ENCODE measurements around the gene SUB1.
A peak's percentile ranks its signal among the peaks of the same experiment; 100 is the strongest.
"Not testable (repeated sequence)": the region's sequence is repeated elsewhere in the genome, so short reads cannot be mapped to it uniquely, and the experiment has no call there.

The SUB1 gene

DNA sequence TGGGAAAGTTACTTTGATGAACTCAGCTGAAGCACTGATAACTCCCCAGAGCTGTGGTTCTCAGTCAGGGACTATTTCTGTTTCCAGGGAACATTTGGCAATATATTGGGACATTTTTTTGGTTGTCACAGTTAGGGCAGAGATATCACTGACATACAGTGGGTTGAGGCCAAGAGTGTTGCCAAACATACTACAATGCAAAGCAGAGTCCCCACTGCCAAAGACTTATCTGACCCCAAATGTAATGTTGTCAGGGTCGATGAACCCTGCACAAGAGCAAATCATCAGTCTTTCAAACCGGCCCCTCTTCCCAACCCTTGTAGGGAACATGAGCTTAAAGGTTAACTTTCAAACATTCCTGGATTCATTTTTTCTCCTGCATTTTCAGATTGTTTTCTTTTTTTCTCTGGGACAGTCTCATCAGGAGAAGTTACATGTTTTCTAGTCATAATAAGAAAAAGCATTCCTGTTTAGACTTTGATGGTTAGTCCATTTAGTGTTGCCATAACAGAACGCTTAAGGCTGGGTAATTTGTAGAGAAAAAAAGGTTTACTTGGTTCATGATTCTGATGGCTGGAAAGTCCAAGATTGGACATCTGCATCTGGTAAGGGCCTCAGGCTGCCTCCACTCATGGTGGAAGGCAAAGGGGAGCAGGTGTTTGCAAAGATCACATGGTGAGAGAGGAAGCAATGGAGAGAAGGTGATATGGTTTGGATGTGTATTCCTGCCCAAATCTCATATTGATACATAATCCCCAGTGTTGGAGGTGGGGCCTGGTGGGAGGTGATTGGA lies 18.8 kb upstream of the SUB1 start:
- no peak for DNase-seq

DNA sequence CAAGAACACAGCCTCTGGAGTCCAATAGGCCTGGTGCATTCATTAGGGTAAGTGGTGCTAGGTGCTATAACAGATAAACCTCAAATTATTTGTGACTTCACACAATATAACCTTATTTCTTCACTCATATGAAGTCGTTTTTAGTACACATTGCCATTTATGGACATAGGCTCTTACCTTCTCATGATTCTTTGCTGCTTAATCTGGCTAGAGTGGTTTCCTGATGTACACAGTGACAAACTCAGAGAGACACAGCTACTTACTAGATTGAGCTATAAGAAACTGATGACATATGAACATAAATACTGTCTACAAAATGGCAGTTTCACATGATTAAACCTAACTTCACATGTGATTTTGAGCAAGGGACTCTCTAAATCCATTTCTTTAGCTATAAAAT lies 14.2 kb upstream of the SUB1 start:
- no peak for DNase-seq

DNA sequence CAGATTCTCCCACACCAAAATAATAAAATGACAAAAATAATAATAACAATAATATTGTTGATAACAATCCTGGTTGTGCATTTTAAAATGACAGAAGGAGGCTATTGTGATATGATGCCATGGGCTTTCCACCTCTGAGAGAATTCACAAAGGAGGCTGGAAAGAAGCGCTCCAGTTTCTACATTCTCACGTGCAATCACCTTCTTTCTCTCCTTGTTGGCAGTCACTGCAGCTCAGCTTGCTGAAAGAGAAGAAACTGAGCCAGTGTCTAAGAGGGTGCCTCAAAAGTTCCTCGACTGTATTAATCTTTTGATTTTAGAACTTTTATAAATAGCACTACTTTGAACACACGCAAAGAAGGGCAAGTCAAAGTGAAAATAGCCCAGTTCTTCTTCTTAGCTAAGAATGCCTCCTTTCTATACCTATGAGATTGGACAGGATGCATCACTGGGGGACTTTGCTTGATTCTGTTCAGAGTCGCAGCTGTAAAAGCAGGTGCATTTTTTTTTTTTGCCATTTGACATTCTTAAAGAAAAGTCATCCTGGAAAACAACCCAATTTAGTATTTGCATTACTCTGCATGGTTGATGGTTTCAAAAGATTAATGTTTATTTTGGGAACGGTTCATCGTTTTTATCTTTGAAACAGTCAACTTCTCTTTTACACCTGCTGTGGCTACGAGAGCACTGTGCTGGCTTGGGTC lies 12.4 kb upstream of the SUB1 start:
- DNase-seq = no peak

DNA sequence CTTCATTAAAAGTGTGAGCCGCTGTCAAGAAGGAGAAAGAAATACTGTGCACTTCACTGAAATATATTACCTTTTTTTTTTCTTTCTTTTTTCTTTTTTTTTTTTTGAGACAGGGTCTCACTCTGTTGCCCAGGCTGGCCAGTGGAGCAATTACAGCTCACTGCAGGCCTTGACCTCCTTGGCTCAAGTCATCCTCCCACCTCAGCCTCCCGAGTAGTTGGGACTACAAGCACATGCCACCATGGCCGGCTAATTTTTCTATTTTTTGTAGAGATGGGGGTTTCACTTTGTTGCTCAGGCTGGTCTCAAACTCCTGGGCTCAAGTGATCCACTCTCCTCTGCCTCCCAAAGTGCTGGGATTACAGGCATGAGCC lies 11.9 kb upstream of the SUB1 start:
- DNase-seq = not testable (repeated sequence)

DNA sequence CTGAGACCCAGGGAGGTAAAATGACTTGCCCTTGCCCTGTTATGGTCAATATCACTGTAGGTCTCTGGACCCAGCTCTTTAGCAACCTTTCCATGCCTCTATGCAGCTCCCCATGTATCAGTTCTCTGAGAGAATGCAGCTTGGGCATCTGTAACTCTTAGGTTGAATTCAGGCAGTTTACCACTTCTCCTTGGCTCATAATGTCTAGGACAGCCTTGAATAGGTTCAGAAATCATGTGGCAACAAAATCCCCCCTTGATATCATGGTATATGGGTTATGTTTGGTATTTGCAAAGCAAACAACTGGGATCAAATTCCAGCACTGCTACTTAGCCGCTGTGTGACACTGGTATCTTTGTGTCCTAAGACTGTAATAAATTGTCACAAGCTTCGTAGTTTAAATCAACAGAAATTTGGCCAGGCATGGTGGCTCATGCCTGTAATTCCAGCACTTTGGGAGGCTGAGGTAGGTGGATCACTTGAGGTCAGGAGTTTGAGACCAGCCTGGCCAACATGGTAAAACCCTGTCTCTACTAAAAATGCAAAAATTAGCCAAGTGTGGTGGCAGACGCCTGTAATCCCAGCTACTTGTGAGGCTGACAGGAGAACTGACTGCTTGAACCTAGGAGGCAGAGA lies 10.7 kb upstream of the SUB1 start:
- DNase-seq = no peak

DNA sequence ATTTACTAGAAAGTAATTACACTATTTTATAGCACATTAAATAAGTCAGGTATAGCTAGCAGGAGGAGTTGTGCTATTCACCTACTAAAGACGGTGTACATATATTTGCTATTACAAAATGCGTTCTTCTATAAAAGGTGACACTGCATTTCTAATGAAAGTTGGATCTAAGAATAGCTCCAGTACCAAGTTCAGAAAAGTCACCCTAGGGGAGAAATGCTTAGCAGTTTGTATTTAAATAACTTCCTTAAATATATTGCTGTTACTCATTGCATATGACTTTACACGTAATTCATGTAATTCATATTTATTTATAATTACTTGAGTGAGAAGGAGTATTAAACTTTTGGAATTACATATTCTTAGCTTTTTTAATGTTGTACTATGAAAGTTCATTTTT lies 7.0 kb upstream of the SUB1 start:
- no peak for DNase-seq

DNA sequence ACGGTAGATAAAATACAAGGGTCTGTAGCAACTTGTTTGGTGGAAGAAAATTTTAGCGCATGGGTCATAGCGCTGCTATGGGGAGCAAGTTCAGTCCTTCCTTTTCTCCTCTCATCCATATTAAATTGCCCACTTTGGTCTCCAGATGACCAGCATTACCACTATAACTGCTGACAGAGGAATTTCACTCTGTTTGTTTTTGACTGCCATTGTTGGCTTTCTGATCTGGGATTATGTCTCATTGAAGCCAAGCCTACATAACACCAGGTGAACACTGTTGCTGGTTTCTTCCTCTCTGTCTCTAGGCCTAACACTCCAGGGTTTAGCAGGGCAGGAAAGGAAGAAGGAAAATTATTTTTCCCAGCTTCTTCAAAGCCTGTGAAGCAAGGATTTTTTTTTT lies 6.6 kb upstream of the SUB1 start:
- DNase-seq = no peak

DNA sequence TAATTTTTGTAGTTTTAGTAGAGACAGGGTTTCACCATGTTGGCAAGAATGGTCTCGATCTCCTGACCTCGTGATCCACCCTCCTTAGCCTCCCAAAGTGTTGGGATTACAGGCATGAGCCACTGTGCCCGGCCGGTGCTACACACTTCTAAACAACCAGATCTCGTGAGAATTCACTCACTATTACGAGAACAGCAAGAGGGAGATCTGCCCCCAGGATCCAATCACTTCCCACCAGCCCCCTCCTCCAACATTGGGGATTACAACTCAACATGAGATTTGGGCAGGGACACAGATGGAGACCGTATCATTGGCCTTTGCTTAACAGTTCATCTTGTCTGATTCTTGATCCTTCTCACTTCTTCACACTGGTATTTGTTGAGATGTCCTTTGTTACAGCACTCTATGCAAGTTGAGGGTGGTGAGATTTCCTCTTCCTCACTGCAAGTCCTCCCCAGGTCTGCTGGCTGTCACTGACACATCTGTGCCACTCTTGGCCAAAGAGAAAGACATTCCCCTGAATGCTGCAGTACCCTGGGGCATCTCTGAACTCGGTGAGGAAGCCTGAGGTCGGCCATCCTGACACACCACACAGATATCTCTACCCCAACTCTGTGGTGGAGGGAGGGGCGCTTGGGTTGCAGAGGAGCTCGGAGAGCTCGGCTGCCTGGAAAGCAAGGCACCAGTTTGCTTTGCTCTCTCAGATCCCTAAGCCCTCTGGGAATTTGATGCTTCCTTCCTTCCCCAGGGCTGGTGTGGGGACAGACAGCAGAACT lies 4.2 kb upstream of the SUB1 start:
- DNase-seq = no peak

DNA sequence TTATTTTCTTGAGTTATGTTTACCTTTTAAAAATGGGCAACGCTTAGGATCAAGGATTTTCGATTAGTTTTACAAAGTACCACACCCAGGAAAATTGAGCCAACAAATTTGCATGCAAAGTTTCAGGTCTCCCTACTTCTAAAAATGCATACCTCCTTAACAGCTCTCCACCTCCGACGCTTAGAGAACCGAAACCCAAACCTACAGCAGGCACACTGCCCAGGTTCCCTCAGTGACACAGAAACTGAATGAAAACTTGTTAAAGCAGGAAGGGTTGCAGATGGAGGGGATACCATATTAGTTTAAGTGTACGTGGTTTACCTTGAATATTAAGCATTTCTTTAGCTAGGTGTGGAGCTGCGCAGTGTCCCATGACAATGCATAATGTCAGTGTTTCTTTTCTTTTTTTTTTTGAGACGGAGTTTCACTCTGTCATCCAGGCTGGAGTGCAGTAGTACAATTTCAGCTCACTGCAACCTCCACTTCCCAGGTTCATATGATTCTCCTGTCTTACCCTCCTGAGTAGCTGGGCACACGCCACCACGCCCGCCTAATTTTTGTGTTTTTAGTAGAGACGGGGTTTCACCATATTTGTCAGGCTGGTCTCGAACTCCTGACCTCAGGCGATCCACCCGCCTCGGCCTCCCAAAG lies 1.6 kb upstream of the SUB1 start:
- no peak for DNase-seq

DNA sequence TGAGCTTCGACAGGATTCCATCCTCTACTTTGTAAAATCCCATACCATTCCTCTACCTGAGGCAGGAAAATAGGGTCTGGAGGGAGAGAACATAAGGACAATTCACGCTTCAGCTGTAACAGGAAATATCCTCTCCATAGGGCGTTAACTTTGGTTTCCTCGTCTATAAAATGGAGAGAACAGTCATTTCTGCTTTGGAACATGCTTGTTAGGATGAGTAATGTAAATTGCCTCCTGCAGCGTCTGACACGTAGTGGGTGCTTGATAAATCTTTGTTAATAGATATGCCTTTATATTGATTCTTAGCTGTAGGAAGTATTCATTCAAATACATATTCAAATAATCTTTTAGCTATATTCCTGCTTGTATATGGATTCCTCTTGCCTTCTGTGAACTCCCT lies 711 bp upstream of the SUB1 start:
- DNase-seq = no peak

DNA sequence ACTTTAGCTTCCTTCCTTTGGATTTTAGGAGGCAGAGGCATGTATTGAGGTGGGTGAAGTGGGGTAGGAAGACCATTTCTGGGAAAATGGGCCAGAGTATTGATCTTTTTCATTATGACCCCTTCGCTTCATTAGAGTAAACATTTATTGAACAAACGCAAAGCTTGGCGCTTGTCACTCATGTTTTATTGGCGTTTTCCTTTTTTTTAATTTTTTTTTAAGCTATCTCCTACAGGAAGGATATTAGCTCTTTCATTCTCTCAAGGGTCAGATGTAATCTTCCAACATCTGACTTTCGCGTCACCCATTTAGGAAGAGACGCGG lies 273 bp upstream of the SUB1 start:
- no peak for DNase-seq

DNA sequence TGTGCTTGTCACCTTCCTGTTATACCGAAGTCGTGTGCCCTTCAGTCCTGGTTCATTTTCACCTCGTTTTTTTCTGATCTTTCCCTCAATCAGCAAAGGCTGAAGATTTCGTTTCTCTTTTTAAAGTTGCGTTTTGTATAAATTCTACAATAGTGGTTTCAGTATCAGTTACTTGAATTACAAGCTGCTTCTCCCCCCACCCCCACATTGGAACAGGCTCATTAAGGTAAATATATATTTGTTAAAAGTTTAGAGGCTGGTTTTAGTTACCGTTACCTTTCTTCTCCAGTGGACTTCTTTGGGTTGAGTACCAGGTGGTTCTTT lies 881 bp downstream of the SUB1 start:
- DNase-seq = no peak

DNA sequence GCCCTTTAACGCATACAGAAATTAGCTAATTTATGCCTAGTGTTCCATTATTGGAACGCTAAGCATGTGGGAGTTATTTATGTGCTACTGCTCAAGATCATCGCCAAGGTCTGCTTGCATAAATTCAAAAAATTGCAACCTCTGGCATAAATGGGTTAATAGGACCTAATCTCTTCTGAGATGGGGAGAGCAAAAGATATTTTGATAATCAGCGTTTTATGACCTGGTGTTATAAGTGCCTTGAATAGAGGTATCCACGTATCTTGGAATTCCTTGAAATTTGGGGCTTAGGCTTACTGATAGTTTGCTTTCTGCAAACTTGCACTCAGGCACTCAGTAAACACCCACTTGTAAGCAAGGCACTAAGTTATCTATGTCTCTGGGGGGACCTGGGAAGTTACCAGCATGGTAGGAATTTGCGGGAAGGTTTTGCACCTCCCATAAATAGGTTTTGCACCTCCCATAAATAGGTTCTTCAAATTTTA lies 1.8 kb downstream of the SUB1 start:
- DNase-seq = no peak

DNA sequence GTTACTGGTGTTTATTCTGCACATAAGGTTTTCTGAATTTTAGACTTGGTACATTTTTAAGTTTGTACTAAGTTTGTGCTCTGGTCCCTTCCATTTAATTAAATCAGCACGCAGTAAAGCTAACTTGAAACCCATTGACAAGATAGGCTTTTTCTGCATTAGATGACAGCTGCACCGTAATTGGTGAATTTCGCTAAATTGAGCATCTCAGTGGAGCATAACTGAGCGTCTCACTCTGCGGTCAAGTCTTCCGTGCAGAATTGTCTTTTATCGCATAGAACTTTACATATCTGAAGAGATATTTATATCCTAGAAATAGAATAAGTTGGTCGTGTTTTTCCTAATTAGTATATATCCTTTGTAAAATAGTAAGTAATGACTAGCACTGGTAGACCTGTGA lies 4.1 kb downstream of the SUB1 start:
- DNase-seq = no peak

DNA sequence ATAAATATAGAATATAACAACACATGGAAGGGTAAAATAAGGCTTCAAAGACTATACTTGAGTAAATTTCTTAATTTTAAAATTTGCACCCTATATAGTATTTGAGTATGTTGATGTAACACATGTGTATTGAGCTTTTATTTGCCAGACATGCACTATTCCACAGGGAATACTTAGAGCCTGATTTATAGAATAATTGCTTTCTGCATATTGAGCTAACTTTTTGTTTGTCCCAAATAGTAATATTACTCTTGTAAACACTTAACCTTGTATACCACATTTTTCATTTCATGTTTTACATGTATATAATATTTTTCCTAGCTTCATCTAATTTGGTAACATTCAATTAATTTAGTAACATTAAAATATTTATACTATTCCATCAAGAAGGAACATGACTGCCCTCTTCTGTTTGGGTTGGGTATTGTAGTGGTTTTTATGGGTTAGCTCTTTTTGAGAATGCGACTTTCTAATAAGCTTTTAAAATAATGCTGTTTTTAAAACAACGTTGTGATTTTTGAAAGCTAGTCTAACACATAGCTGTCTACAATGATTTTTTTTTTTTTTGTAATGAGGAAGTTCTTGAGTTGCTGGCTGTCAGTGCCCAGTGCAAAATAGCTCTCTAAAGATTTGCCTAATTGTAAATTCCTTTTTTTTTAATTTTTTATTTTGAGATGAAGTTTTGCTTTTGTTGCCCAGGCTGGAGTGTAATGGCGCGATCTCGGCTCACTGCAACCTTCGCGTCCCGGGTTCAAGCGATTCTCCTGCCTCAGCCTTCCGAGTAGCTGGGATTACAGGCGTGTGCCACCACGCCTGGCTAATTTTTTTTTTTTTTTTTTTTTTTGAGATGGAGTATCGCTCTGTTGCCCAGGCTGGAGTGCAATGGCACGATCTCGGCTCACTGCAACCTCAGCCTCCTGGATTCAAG lies 4.8 kb downstream of the SUB1 start:
- DNase-seq = peak; percentile 22

DNA sequence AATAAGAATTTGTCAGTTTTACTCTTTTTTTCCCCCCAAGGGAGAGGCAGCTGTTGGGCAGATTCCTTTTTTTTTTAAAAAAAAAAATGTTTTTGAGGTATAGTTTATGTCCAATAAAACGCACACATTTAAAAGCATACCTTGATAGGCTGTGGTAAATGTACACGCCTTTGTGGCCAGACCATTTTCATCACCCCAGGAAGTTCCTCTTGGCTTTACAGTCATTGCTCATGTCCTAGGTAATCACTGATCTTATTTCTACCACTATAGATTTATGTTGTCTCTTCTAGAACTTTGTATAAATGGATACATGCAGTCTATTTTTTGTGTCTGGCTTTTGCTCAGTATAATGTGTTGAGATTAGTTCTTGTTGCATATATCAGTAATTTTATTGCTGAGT lies 9.8 kb downstream of the SUB1 start:
- DNase-seq = no peak

DNA sequence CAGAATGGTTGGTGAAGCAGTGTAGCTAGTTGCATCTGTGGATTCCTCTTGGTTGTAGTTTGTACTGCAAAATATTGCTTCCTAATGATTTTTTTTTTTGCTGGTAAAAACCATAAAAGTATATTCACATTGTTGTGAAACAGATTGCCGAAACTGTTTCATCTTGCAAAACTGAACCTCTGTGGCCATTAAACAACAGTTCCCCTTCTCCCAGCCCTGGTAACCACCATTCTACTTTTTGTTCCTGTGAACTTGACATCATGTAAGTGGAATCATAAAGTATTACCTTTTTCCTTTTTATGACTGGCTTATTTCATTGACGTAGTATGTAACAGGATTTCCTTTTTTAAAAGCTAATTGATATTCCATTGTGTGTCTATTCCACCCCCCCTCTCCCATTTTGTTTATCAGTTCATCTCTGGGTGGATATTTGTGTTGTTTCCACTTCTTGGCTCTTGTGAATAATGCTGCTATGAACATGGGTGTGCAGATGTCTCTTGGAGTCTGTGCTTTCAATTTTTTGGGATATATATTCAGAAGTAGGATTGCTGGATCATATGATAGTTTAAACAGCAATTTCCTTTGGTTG lies 11.8 kb downstream of the SUB1 start:
- no peak for DNase-seq

DNA sequence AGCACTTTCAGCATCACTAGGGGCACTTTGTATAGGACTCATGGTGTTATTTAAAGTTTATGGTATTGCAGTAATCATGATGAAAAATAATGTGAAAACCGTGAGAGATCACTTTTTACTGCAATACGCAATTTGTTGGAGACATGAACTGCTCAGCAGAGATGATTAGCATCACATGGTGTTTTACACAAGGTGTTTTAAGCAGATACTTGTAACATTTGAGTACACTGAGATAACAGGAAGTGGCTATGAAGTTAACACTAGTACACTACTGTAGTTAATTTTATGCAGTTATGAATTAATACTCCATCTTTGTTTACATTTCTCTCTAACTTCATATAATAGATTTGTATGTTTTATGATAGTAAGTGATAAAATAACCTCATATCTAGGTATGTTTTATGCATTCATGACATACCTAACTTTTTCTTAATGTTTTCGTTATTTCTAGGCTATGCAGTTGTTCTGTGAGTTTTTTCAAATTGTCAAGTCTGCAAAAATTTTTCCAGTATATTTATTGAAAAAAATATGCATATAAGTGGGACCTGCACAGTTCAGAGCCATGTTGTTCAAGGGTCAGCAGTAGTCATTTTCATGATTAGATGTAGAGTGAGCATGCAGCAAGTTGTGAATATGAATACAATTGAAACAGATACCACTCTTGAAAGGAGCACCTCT lies 13.0 kb downstream of the SUB1 start:
- DNase-seq = no peak

DNA sequence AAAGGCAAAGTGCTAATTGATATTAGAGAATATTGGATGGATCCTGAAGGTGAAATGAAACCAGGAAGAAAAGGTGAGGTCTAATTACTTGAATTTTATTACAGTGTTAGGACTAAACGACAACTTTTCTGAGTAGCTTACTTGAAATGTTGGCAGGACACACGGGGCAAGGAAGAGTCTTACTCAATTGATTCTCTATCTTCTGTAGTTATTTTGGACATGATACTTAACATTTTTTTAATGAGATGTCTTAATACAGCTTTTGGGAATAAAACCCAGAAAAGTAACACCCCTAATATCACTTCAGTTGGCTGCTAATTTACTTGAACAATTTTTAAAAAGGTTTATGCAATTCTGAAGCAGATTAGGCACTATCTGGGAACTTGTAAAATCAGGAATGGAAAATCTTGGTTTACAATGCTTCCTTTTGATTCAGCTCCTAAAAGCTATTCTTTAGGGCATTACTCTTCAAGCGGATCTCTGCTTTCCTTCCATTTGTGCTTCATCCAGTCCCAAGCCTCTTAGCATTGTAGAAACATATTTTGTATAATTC lies 13.7 kb downstream of the SUB1 start:
- DNase-seq = no peak

DNA sequence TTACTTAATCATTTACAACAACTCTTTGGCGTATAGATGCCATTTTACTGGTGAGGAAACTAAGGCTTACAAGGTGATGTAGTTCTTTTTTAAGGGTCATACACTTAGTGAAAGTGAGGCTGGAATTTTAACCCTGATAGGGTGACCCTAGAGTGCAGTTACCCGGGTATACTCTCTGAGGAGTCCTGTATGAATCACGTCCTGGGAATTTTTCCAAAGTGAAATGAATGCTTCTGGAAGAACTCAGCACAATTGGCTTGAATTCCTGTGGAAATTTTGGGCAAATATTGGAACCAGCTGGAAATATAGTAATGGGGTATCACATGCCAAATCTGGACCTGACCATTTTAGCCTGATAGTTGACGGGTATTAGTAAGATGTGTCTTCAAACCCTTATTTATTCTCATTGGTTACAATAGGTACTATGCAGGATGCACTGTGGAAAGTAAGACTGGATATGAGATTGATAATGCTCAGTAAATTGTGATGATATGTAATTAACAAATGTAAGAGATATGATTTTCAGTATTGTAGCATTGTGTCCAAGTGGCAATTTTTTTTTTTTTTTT lies 14.8 kb downstream of the SUB1 start:
- no peak for DNase-seq

Measured in NCI-H774 (cell line).